Stimulated activated CD8-positive, alpha-beta memory T cell treated with anti-CD3 and anti-CD28 coated beads, Interleukin-4, amount 100 ng/mL, for 1 hour (primary cell): ENCODE measurements around the gene MAGI1.

Experiments
- DNase-seq, 2 donors: peaks; one replicate each; pipeline ENCODE4 v3.0.0-alpha.2; 2020; ENCODE audit warnings: low read depth in 2 of 2, low spot score in 1 of 2

MAGI1 gene

GRCh38 chr3:65497236-65497635, 541.5 kb downstream of the MAGI1 start:
- DNase-seq, result no peak

GRCh38 chr3:65493938-65494337, 544.8 kb downstream of the MAGI1 start:
- no peak for DNase-seq

DNA sequence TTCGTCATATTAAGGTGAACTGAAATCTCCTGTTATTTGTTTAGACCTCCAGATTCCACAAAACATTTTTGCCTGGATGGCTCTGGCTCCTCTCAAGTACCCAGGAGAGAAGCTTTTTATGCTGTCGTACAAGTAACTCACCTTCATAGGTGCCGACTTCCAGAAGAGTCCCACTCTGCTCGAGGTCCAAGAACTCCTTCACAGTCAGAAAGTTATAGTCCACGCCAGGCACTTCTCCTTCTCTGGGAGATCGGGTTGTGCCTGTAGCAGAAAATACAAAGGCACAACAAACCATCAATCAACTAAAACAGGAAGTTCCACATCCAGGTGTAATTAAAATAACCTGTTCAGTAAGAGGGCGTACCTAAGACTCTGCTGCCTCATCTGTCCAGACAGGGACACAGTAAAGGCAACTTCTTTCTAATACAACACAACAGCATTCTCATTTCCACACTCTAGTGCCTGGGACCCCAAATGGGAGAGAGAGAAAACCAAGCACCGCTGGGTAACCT, 545.3 kb downstream of the MAGI1 start:
- no peak for DNase-seq

DNA sequence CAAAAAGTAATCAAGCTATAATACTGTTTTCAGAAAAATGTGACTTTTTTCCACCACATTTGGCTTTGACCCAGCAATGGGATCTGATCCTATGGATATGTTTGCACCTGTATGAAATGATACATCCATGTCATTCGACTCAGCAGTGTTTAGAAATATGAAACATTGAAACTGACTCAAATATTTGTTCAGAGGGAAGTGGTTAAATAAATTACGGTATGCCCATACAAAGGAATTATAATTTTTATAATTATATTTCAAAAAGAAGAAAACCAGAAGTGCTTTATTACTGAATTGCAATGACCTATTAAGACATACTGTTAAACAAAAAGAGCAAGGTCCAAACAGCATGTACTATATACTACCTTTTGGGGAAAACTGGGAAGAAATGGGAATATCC, 546.5 kb downstream of the MAGI1 start:
- DNase-seq, result no peak

GRCh38 chr3:65490114-65490513, 548.6 kb downstream of the MAGI1 start:
- DNase-seq, result no peak

GRCh38 chr3:65489253-65489652, 549.5 kb downstream of the MAGI1 start:
- DNase-seq, result no peak

DNA sequence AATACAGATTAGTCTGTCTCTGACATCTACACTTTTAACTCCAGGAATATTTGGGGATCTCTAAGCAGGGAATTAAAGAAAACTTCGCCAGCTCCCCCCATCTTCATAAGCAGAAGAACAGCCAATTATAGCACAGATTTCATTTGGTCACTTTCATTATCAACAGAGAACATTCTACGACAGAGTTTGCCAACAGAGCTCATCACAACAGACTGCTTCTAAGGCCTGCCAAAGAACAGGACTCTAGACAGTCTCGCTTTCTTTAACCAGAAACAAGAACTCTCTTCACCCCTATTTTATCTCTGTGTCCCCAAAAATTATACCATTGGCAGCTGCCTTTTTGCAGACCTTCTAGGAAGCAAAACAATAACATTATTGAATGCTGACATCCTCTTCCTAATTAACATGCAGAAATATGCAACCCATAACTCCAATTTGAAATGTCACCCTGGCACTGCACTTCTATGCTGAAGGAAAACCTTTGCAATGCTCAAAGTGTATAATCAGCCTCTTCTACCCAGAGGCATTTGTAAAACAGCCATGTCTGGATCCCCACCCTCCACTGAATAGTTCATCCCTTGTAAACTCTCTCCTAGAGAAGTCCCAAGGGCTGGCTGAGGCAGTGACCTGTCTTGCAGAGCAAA, 552.8 kb downstream of the MAGI1 start:
- DNase-seq, result no peak

DNA sequence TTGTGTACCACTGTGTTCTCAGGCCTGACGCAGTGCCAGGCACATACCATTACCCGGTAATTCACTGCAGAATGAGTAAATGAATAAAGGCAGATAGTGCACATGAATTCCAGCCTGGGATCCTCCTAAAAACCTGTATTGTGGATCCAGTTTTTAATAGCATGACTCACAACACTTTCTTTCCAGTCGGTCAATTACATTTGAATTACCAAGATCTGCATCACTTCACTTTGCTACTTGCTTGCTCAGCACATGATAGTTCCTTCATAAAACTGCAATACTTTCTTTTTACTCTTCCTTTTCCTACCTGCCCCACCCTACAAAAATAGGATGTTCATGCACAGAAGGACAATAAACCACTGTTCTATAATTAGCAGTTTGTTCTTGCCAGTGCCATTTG, 553.8 kb downstream of the MAGI1 start:
- DNase-seq, result no peak

- no peak for DNase-seq
Measured at GRCh38 chr3:65483480-65483879, 555.2 kb downstream of the MAGI1 start.

DNA sequence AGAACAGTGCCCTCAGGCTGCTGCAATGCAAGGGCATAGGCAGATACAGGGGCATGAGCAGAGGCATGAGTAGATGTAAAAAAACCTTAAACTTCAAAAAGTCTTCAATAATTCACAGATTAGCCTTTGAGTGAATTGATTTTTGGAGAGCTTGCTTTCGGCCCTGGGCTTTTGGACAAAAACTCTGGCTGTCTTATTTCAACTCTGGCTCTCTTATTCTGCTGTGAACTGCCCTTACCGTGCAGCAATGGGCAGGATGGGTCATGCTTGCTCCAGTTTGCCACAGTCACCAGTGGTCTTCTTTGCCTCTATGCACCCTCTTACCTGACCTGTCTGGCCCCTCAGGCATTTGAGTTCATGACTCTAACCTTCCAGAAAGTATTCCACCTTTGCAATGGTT, 555.7 kb downstream of the MAGI1 start:
- no peak for DNase-seq

DNA sequence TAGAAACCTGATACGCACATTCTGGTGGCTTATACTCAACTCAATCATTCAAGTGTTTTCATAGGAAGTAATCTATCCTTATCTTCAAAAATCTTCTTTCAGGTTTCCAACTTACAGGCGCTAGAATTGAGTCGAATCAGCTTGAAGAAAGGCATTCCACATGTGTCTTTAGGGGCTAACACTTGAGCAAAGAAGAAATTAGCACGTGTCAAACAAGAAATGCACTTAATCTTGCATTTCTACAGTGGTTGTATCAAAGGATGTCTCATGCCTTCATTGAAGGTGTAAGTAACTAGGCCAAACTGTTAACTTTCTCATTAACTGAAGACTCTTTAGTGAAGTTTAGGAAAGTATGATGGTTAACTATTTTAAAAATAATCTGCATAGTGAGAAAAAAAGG, 557.6 kb downstream of the MAGI1 start:
- DNase-seq, result no peak

- DNase-seq, result no peak
Measured at GRCh38 chr3:65479990-65480389, 558.7 kb downstream of the MAGI1 start.

GRCh38 chr3:65478551-65479500, 559.9 kb downstream of the MAGI1 start:
- no peak for DNase-seq

GRCh38 chr3:65473736-65474135, 565.0 kb downstream of the MAGI1 start:
- no peak for DNase-seq

- no peak for DNase-seq
Measured at GRCh38 chr3:65472501-65472900, 566.2 kb downstream of the MAGI1 start.

GRCh38 chr3:65466300-65466988, 572.3 kb downstream of the MAGI1 start:
- DNase-seq, result no peak

GRCh38 chr3:65449841-65450428, 588.8 kb downstream of the MAGI1 start:
- no peak for DNase-seq

DNA sequence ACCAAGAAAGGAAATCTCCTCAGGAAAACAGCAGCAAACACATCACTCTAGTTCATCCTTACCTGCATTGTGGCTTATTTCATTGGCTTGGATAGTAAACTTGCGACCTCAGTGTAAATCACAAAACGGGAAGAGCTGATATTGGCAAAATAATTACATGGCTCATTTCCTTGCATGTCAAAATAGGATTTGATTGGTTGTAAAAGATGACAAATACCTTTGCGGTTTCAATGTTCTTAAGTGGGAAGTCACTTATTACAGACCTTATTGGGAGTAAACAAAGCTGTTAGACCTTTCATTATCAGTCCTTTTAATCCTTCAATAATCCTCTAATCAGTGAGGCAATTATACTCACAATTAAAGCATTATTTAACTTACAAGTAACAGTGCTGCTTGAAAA, 590.6 kb downstream of the MAGI1 start:
- no peak for DNase-seq

DNA sequence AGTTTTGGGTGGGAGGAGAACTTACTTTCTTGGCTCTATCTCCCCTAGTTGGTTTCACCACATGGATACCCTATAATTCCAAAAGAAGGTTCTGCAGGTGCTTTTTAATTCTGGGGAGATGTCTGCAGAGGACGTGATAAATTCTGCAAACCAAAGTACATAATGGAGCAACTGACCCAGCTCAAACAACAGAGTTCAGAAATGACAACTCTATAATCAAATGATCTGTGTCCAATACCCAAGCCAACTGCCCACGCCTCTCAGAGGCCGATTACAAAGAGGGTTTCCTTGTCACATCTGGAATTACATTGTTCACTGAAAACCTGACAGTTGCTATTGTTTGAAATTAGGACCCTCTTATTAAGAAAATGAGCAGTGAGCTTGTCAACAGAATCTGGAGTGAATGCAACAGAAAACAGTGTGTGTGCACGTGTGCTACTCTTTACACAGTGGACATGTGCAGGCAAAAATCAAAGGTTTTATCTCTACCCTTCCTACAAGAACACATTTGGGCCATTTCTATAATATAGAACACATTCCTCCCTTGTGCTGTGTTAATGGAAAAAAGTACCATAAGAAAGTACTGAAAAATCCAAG, 593.0 kb downstream of the MAGI1 start:
- DNase-seq, result no peak

DNA sequence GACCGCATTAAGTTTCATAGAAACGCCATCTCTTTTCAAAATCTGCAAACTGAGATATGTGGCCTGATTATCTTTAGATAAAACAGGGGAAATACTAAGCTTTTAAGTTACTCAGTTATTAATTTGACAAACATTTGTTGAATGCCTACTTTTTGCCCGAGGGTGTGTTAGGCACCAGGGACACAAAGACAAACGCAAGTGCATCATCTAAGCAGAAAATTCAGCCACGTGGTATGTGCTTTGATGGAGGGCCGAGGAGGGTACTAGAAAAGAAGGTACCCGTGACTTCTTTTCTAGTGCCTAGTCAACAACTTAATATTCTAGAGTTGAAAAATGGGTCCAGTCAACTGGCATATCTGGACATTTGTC, 594.3 kb downstream of the MAGI1 start:
- no peak for DNase-seq
